Umbilical cord (tissue), 2 donors: ENCODE results near the gene ABHD8. TPM values are rescaled to one million over a fixed set of nuclear protein-coding genes. Genes with fewer than 3 reads are reported as not detected.
"Not testable (repeated sequence)": the region's sequence is repeated elsewhere in the genome, so short reads cannot be mapped to it uniquely, and the experiment has no call there.

Source experiments
- DNase-seq: peaks from one replicate; pipeline ENCODE4 v3.0.0-alpha.2; 2015; ENCODE audit warnings: low spot score
- total RNA-seq: library from RNA; depleted of rRNA; stranded (reverse); fragments of >200 nt; gene quantifications from one replicate; pipeline ENCODE4 v1.2.3, GENCODE V29; 2014; ENCODE audit warnings: low replicate concordance; ENCODE audit not compliant: insufficient read depth

The ABHD8 gene
- total RNA-seq, 1 donor from 2014 or later: 8.7 TPM

- no peak for DNase-seq
These were observed 2.1 kb downstream of the ABHD8 start for GRCh38 chr19:17300992-17301619.

DNA sequence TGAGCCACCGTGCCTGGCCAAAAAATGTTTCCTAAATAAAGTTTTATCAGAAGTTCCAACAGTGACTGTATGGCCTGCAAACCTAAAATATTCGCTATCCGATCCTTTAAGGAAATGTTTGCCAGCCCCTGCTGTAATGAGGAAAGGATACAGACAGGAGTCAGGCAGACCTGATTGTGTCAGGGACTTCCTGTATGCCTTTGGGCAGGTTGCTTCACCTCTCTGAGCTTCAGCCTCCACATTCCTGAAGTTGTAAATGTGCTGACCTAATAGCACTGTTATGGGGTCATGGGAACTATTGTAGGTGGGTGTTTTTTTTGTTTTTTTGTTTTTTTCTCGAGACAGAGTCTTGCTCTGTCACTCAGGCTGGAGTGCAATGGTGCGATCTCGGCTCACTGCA is 6.2 kb downstream of the ABHD8 start:
- DNase-seq: no peak

GRCh38 chr19:17296273-17296672 is 7.0 kb downstream of the ABHD8 start:
- DNase-seq: no peak

- DNase-seq: not testable (repeated sequence)
These were observed 7.7 kb downstream of the ABHD8 start for GRCh38 chr19:17295551-17295950.

GRCh38 chr19:17294051-17294891 is 9.0 kb downstream of the ABHD8 start:
- DNase-seq: no peak

- no peak for DNase-seq
These were observed 9.6 kb downstream of the ABHD8 start for GRCh38 chr19:17293605-17294004.

- peak; percentile 94 for DNase-seq
These were observed 10.7 kb downstream of the ABHD8 start for GRCh38 chr19:17292301-17293074.

DNA sequence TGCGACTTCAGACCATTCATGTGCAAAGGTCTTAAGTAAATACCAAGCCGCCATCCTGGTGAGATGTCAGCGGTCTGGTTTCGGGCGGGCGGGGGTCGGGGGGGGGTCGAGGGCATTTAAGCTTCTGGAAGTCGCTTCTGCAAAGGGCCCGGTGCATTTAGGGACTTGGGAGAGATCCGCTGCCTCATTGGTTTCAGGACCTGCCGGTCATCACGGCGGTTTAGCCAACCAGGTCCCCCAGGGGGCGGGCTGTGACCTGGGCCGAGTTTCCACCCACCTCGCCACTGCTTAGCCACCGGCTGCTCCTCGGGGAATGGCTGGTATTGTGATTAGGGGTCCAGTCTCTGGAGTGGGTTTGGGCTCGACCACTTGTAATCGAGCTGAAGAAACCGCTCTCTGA is 13.7 kb downstream of the ABHD8 start:
- peak; percentile 54 for DNase-seq

GRCh38 chr19:17286752-17287151 is 16.5 kb downstream of the ABHD8 start:
- no peak for DNase-seq

DNA sequence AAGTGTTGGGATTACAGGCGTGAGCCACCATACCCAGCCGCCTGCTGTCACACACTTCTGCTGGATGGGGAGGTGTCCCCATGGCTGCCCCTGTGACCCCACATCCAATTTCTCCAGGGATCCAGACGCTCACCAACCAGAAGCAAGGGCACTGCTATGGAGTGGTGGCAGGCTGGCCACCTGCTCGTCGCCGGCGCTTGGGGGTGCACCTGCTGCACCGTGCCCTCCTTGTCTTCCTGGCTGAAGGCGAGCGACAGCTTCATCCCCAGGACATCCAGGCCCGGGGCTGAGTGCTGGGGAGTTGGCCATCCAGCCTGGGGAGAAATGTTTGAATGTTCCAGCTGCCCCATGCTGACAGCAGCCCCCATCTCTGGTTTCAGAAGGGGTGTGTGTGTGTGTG is 17.0 kb downstream of the ABHD8 start:
- no peak for DNase-seq

DNA sequence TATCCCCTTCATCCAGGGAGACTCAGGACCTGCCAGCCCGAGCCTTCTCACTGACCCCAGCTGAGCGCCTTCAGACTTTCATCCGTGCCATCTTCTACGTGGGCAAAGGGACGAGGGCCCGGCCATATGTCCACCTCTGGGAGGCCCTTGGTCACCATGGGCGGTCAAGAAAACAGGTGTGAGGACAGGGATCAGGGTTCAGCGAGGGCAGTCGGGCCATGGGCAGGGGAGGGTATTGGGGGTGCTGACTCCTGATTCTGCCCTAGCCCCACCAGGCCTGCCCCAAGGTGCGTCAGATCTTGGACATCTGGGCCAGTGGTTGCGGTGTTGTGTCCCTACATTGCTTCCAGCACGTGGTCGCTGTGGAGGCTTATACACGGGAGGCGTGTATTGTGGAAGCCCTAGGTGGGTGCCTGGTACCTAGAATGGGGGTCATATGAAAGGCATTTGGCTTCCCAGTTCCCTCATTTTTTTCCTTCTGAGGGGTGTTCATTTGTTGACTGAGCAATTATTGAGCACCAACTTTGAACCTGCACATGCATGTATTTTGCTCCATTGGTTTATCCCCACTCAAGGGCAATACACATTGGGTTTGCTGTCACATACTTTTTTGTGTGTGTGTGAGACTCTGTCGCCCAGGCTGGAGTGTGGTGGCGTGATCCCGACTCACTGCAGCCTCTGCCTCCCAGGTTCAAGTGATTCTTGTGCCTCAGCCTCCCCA is 17.6 kb downstream of the ABHD8 start:
- DNase-seq: no peak

GRCh38 chr19:17283504-17283996 is 19.7 kb downstream of the ABHD8 start:
- no peak for DNase-seq

- peak; percentile 78 for DNase-seq
These were observed 20.6 kb downstream of the ABHD8 start for GRCh38 chr19:17282488-17283125.

- DNase-seq: peak; percentile 55
These were observed 21.6 kb downstream of the ABHD8 start, which contains the start of gene ANKLE1 for GRCh38 chr19:17281391-17282304. Gene ANKLE1 (plus strand): TSS chr19:17281901. CDS start chr19:17281921, 20 bp downstream.

DNA sequence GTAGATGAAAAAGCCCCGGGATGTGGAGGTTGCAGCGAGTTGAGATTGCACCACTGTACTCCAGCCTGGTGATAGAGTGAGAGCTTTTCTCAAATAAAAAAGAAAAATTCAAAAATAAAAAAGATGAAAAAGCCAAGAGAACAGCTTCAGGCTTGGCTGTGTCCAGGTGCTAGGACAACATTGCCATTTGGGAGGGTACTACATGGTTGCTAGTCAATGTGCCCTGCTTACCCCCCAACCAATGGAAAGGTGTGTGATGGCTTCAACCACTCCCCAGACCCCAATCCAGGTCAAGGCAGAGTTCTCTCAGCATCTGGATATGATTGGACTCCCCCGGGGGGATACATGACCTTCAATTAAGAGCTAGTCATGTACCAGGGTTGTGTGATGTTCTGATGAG is 23.8 kb downstream of the ABHD8 start:
- no peak for DNase-seq

GRCh38 chr19:17275441-17276175 is 27.6 kb downstream of the ABHD8 start:
- DNase-seq: no peak

DNA sequence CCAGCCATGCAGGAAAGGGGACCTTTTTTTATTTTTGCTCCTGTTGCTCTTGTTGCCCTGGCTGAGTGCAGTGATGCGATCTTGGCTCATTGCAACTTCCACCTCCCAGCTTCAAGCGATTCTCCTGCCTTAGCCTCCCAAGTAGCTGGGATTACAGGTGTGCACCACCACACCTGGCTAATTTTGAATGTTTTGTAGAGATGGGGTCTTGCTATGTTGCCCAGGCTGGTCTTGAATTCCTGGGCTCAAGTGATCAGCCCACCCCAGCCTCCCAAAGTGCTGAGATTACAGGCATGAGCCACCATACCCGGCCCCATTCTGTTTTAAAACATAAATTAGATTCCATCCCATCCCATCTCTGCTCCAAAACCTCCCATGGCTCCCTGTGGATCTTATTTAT is 28.3 kb downstream of the ABHD8 start:
- DNase-seq: not testable (repeated sequence)

- DNase-seq: no peak
These were observed 34.5 kb downstream of the ABHD8 start for GRCh38 chr19:17268754-17269153.
